Measurements from ENCODE around the gene GHR. TPM values are rescaled to one million over a fixed set of nuclear protein-coding genes. Genes with fewer than 3 reads are reported as not detected.

The GHR gene
- total RNA-seq, 4 donors from 2014 or later = 16.9 to 20.9 (median 20.2) TPM

- no peak overlapping the region for H3K4me3 ChIP-seq
- H3K36me3 ChIP-seq = no peaks in the 10 kb centered on the region
- 89% methylated on average over 4 of the region's 4 CpGs for WGBS
- DNase-seq (ENCODE audit: low spot score in 2 of 2) = no peak
- no peak for TF ChIP-seq POLR2A (IDR thresholded peaks at IDR 0.05)
- TF ChIP-seq EP300 (IDR thresholded peaks at IDR 0.05) = no peak
- TF ChIP-seq POLR2AphosphoS5 (IDR thresholded peaks at IDR 0.05) = no peak
- TF ChIP-seq CTCF (IDR thresholded peaks at IDR 0.05) = no peak
- H3K9me3 ChIP-seq = no peaks in the 10 kb centered on the region
- H3K27ac ChIP-seq = no peak overlapping the region
- H3K4me1 ChIP-seq = peaks cover 4% of the 10 kb centered on the region
- no peaks in the 10 kb centered on the region for H3K27me3 ChIP-seq
Measured at GRCh38 chr5:42760426-42760825, 337.2 kb downstream of the GHR start.

GRCh38 chr5:42761791-42762190 lies 338.6 kb downstream of the GHR start:
- H3K36me3 ChIP-seq = no peaks in the 10 kb centered on the region
- H3K4me1 ChIP-seq = peaks cover 4% of the 10 kb centered on the region
- H3K4me3 ChIP-seq = no peak overlapping the region
- H3K27ac ChIP-seq = no peak overlapping the region
- 90% methylated on average over 1 of the region's 1 CpG for WGBS
- TF ChIP-seq CTCF (IDR thresholded peaks at IDR 0.05) = no peak
- TF ChIP-seq EP300 (IDR thresholded peaks at IDR 0.05) = no peak
- TF ChIP-seq POLR2AphosphoS5 (IDR thresholded peaks at IDR 0.05) = no peak
- TF ChIP-seq POLR2A (IDR thresholded peaks at IDR 0.05) = no peak
- no peaks in the 10 kb centered on the region for H3K9me3 ChIP-seq
- H3K27me3 ChIP-seq = no peaks in the 10 kb centered on the region
- no peak for DNase-seq (ENCODE audit: low spot score in 2 of 2)

GRCh38 chr5:42767491-42768105 lies 344.4 kb downstream of the GHR start:
- H3K27me3 ChIP-seq = no peaks in the 10 kb centered on the region
- 33% methylated on average over 3 of the region's 3 CpGs for WGBS

GRCh38 chr5:42768106-42768504 lies 344.9 kb downstream of the GHR start:
- Histone ChIP-seq H3K36me3 (no peaks in the 10 kb centered on the region), H3K9me3 (no peaks in the 10 kb centered on the region), H3K4me1 (peaks cover 3% of the 10 kb centered on the region), H3K27ac (no peak overlapping the region), H3K4me3 (no peak overlapping the region), H3K27me3 (no peaks in the 10 kb centered on the region)
- WGBS = 39% methylated on average over 1 of the region's 1 CpG
- no peak for DNase-seq (ENCODE audit: low spot score in 2 of 2)
- TF ChIP-seq EP300 (IDR thresholded peaks at IDR 0.05) (no peak), POLR2AphosphoS5 (IDR thresholded peaks at IDR 0.05) (no peak), POLR2A (IDR thresholded peaks at IDR 0.05) (no peak), CTCF (IDR thresholded peaks at IDR 0.05) (no peak)

More at GRCh38 chr5:42767491-42768105, 344.4 kb downstream of the GHR start:
- no peak overlapping the region for H3K4me3 ChIP-seq
- no peak for TF ChIP-seq EP300 (IDR thresholded peaks at IDR 0.05)
- TF ChIP-seq POLR2AphosphoS5 (IDR thresholded peaks at IDR 0.05) = no peak
- TF ChIP-seq CTCF (IDR thresholded peaks at IDR 0.05) = peak in 1 of 2 donors; percentile 32
- H3K9me3 ChIP-seq = no peaks in the 10 kb centered on the region
- H3K4me1 ChIP-seq = peaks cover 3% of the 10 kb centered on the region
- no peak for DNase-seq (ENCODE audit: low spot score in 2 of 2)
- no peaks in the 10 kb centered on the region for H3K36me3 ChIP-seq
- no peak overlapping the region for H3K27ac ChIP-seq

- DNase-seq (ENCODE audit: low spot score in 2 of 2) = no peak
- H3K27me3 ChIP-seq = no peaks in the 10 kb centered on the region
- no peak overlapping the region for H3K4me3 ChIP-seq
- H3K27ac ChIP-seq = no peak overlapping the region
- no peaks in the 10 kb centered on the region for H3K9me3 ChIP-seq
- H3K4me1 ChIP-seq = peaks cover 3% of the 10 kb centered on the region
- no peaks in the 10 kb centered on the region for H3K36me3 ChIP-seq
- TF ChIP-seq CTCF (IDR thresholded peaks at IDR 0.05) = no peak
Measured at GRCh38 chr5:42770003-42770402, 346.8 kb downstream of the GHR start.

All from suprapubic skin (tissue), 4 donors.